Astrocyte of the hippocampus (primary cell): Measurements from ENCODE around the gene CEP131.

Experiments used
- DNase-seq: peaks from one replicate; pipeline ENCODE4 v3.0.0; 2011; ENCODE audit warnings: low read depth, low spot score

Gene CEP131

DNA sequence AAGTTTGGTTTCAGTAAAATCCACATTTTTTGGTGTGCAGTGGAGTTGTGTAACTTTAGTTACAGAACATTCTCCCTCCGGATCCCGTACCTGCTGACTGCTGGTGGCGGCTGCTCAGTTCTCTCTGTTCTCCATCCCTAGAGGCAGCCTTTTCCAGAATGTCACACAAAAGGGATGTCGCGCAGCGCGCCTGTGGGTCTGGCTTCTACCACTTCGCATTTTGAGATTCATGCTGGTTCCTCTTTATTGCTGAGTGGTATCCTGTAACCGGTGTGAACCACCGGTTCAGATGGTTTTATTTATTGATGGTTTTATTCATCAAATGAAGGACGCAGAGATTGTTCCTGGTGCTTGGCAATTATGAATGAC lies 981 bp upstream of the CEP131 start:
- DNase-seq, result no peak

- DNase-seq, result no peak
Measured at GRCh38 chr17:81222620-81222905, 202 bp downstream of the CEP131 start.

- peak; percentile 19 for DNase-seq
Measured at GRCh38 chr17:81221842-81222619, 734 bp downstream of the CEP131 start.

DNA sequence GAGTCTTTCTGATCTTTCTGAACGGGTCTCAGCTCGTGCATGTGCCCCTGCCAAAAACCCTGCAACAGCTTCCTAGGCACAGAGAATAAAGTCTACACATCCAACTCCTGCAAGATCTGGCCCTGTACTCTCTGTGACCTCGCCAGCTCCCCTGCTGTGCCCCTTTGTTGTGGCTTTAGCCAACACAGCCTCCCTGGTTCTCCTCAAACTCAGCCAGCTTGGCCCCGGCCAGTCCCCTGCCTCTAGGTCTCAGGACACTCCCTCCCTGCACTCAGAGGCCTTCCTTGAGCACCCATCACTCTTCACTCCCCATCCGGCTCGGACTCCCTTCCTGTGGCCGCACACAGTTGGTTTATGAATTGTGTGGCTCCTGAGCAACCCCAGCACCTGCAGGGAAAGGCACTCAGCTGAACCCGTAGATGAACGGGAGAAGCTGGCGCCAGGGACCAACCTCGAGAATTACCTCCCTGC lies 1.4 kb downstream of the CEP131 start:
- peak; percentile 45 for DNase-seq

DNA sequence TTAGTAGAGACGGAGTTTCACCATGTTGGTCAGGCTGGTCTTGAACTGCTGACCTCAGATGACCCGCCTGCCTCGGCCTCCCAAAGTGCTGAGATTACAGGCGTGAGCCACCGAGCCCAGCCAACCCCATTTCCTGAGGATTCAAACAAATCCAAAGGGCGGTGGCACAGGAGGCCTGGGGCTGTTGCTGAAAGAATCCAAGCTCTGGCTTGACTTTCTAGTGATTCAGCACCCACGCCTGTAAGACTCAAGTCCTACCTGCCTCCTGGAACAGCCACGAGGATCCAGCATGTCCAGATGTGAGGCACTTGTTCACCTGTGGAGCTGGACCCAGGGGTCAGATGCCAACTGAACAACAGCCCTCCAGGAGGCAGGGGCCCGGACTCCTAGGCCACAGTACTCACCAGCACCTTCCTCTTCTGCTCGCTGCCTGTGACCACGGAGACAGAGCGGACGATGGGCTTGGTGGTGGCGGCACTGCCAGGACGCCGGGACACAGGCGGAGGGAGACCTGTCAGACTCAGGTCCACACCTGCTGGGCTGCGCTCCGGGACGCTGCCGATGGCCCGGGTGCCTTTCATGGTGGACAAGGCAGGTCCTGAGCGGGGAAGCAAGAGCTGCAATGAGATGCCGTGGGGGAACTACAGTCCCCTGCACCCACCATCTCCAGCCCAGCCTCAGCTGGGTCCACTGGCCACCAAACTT lies 3.1 kb downstream of the CEP131 start:
- no peak for DNase-seq

DNA sequence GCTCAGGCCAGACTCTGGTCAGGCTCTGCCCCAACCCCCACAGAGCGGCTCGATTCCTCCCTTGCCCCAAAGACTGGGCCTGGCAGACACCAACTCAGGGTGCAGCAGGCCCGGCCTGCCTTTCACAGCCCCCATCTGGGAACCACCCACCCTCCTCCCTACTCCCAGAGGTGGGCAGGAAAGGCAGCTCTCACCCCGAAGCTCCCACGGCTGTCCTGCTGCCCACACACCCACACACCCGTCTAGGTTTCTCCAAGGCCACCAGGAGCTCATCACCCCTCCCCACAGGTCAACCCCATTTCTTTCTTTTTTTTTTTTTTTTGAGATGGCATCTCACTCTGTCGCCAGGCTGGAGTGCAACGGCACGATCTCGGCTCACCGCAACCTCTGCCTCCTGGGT lies 3.8 kb downstream of the CEP131 start:
- no peak for DNase-seq

DNA sequence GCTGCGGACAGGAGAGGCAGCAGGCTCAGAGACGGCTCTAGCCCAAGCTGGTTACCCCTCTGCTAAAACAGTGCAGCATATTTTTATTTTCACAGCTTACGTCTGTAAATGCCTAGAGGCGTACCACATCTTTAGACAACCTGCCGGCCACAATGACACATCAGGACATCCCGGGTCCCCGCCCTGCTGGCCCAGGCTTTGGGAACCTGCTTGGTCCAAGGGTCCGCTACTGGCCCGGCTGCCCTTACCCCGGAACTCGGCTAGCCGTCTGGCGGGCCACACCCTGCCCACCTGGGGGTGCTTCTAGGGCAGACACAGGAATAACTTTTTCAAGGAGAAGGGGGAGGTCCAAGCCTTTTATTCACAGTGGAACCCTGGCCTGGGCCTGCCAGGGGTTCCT lies 4.3 kb downstream of the CEP131 start:
- no peak for DNase-seq

DNA sequence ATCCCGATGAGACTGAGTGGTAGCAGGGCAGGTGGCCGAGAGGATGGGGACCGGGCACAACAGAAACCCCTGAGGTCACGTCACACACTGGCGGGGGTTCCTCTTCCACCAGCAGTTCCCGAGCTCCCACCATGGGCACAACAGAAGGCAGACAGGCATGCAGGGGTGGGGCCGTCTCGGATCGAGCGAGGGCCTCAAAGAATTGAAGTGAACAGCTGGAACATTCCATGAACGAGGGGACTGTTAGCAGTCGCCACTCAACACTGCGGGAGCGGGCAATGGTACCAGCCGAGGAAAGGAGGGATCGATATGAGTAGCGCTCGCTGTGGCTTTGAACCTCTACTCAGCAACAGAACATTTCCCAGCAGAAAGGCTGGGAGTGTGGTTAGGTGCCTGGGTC lies 5.3 kb downstream of the CEP131 start:
- no peak for DNase-seq

GRCh38 chr17:81213978-81214377 lies 8.8 kb downstream of the CEP131 start:
- no peak for DNase-seq

DNA sequence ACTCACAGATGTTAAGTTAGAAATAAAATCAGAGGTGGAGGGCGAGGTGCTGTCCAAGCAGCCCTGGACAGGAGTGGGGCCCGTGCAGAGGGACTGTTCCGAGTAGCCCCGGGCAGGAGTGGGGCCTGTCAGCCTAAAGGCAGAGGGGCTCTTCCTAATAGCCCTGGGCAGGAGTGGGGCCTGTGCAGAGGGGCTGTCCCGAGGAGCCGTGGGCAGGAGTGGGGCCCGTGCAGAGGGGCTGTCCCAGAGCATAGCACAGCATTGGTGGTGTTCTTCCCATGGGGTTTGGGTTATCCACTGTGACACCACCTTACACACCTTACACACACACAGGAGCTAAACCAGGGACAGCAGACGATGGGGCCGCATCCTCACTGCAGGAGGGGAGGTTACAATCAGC lies 10.4 kb downstream of the CEP131 start:
- DNase-seq, result no peak

DNA sequence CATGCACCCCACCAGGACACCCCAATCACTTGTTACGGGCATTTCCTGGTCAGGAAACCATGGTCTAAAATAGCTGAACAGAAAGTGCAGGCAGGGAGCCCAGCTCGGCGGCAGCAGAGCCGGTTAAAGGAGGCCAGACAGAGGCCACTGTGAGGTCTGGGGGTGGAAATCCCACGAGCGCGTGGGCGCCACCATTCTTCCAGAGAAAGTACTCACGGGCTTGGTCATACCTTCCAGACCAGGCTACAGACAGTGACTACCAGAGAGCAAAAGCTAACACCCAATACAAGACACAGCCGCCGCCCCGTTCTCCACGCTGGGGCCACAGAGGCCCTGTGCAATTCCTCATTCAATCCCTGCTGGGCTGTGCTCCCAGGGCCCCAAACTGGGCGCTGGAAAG lies 11.9 kb downstream of the CEP131 start:
- peak; percentile 17 for DNase-seq

DNA sequence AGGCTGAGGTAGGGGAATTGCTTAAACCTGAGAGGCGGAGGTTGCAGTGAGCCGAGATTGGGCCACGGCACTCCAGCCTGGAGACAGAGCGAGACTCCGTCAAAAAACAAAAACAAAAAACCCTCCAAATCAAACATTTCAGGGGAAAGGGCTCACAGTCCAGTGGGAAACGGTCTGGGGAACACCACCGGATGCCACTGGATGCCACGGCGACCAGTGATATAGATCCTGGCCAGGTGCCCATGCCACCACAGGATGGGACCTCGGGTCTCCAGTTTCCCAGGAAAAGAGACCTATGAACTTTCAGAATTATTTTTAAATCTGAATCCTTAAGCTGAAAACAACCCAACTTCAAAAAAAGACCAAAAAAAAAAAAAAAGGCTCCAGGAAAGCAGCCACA lies 12.3 kb downstream of the CEP131 start:
- no peak for DNase-seq

DNA sequence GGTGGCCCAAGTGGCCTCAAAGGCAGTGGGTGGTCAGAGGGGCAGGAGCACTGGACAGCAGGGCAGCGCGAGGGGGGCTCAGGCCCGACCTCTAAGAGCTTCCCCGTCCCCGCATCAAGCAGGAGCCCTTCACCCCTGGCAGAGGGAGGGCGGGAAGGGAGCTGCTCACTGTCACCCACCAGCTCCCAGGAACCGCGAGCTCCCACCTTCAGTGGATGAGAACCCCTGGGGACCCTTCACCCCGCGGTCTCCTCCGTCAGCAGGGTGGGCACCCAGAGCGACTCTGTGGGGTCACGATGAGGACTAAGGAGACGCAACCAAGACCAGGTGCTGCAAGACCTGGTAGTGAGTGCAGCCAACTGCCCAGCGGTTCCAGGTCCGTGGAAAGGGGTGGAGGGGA lies 13.6 kb downstream of the CEP131 start:
- DNase-seq, result no peak

- no peak for DNase-seq
Measured at GRCh38 chr17:81208651-81209050, 14.1 kb downstream of the CEP131 start.

DNA sequence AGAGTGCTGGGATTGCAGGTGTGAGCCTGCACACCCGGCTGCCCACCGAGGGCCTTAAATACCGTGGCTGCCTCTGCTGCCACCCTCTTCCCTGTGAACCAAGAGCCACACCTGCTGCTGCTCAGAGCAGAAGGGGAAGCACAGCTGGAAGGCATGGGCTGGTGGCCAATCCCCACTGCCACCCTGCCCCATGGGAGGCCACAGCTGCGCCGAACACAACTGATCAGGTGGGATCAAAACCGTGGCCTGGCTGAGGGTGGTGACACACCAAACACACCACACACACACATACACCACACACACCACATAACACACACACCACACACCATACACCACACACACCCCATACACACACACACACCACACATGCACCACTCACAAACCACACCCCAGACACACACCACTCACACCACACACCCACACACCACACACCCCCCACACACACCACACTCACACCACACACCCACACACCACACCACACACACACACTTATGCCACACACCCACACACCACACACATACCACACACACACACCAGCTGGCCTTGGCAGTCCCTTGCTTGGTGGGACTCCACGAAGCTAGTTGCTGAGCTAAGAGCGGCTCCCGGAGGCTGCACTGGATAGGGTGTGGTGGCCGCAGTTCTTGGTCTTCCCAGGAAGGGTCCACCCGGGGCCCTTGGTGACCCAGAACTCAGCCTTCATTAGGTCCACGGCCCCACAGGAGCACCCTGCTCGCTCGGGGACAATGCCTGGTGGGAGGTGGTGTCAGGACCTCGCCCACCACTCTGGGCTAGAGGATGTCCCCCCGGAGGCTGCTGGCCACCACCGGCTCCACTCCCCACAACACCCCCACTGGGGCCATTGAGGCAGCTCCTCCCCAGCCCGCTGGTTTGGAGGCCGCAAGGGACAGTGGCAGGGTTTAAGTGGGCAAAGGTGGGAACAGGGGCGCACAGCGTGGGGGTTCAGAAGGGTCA lies 14.9 kb downstream of the CEP131 start:
- DNase-seq, result no peak

GRCh38 chr17:81206657-81207056 lies 16.1 kb downstream of the CEP131 start:
- no peak for DNase-seq

DNA sequence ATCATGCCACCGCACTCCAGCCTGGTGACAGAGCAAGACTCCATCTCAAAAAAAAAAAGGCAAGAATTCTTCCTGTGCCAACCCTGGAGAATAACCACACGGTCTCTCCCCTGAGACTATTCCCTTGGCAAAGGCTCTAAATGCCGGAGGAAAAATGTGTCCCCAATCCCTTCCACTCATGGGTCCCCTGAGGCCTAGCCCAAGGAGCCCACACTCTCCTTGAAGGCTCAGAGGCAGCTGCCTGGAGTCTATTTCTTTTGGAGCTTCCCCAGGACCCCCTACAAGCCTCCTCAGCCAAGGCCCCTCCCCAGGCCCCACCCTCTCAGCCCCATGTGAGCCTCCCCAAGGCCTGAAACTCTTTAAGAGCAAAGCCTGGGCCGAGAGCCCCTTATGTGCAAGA lies 16.6 kb downstream of the CEP131 start:
- DNase-seq, result no peak

DNA sequence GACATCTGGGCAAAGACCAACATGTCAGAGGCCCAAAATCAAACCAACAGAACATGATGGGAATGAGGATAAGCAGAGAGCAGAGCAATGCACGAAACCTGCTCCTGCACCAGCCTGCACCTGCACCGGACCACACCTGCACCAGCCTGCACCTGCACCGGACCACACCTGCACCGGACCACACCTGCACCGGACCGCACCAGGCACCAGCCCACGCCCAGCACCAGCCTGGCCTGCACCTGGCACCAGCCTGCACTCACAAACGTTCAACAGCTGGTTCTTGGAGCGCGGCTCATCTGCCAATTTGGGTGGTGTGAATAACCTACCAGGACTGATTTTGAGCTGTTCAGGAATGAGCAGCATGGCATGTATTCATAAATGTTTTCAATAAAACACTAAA lies 18.2 kb downstream of the CEP131 start:
- DNase-seq, result no peak

DNA sequence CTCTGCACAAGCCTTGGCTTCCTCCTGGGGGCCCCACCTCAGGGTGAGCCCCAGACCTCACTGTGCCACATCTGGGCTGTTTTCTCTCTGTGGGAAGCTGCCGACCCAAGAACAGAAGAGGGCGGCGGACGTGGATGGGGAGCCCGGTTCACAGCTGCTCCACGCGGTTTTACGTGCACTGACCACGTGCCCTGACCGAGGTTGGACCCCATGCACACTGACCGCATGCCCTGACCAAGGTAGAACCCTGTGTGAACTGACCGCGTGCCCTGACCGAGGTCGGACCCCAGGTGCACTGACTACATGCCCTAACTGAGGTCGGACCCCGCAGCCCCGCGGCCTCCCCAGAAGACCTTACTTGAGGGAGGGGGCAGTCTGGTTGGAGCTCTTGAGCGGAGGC lies 19.6 kb downstream of the CEP131 start:
- DNase-seq, result no peak

DNA sequence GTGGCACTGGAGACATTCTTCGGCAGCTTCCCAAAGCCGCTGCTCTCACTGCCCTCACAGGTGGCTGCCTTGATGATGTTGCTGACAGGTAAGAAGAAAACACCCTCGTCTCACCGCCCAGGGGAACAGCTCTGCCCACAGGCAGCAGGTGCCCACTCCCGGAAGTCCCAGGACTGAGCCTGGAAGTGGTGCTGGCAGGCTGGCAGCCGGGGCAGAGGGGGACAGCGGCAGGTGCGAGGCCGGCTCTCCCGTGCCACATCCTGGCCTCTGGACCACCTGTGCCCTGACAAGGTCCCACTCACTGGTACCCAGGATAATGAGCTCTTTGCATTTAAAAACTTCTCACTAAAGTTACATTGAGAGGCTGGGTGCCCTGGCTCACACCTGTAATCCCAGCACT lies 20.4 kb downstream of the CEP131 start:
- no peak for DNase-seq

DNA sequence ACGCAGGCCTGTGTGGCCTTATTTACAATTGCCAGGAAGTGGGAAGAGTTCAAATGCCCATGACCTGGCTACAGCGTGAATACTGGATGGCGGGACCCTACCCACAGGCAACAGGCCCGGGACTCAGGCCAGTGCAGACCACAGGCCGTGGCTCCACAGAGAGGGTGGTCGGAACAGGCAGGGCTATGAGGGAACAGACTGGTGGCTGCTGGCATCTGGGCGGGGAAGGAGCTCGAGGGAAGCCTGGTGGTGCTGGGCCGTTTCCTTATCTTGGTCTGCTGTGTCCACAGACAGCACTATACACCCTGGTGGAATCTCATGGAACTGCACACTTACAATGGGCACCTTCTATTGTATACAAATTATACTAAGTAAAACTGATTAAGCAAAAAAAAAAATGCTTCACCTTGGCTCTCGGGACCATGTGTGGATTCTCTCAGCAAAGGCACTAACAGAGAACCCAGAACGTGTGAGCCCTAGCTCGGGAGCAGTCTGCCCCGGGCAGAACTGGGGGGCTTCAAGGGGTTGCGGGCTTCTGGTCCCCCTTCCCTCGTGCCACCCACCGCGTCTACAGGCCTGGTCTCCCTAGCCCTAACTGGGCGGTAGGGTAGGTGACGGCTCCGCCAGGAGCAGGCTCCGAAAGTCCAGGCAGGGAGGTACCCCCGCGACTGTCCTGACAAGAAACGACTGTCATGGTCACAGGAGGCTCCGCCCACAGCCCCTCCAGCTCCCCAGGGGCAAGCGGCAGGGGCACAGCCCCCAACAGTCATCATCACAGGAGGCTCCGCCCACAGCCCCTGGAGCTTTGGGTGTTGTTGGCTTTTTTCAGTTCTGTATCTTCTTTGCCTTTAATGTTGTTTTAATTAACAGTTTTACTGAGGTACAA lies 21.8 kb downstream of the CEP131 start:
- peak; percentile 83 for DNase-seq
